Measurements from ENCODE around the gene KRTAP11-1.

Gene KRTAP11-1

GRCh38 chr21:30881480-30881879 lies at the start of gene KRTAP11-1:
KRTAP11-1 (minus strand) TSS chr21:30881580; CDS start chr21:30881524, 56 bp downstream.
- no peaks in the 10 kb centered on the region for H4K20me1 ChIP-seq
- no peak for TF ChIP-seq Cebpa-rat (IDR thresholded peaks at IDR 0.05)
- no peak within 1 kb of the TSS for H3K9ac ChIP-seq
- H3K4me1 ChIP-seq: peaks cover 0 to 13% (median 6%) of the 10 kb centered on the region in 10 experiments; a peak in 8 of 20 replicates
- no peaks in the 10 kb centered on the region for H3K36me3 ChIP-seq
- H3K4me3 ChIP-seq: no peak within 1 kb of the TSS
- no peak within 1 kb of the TSS for H3K4me2 ChIP-seq
- no peaks in the 10 kb centered on the region for H3K27me3 ChIP-seq
- H3K9me3 ChIP-seq (replicated peaks in 1 of 11): peaks cover 0 to 4% (median 0%) of the 10 kb centered on the region in 11 experiments; a peak in 7 of 22 replicates
- no peak within 1 kb of the TSS for H3K27ac ChIP-seq

GRCh38 chr21:30924146-30924700 lies 42.8 kb upstream of the KRTAP11-1 start:
- no peak overlapping the region for H3K4me3 ChIP-seq
- H3K4me2 ChIP-seq: no peak overlapping the region
- peaks cover 17 to 31% (median 24%) of the 10 kb centered on the region in 11 experiments for H3K9me3 ChIP-seq (replicated peaks in 1 of 11)
- H3K27ac ChIP-seq: no peak overlapping the region
- H3K4me1 ChIP-seq: no peaks in the 10 kb centered on the region
- no peak for TF ChIP-seq Cebpa-rat (IDR thresholded peaks at IDR 0.05)
- H3K27me3 ChIP-seq: no peaks in the 10 kb centered on the region
- H3K36me3 ChIP-seq: no peaks in the 10 kb centered on the region
- no peaks in the 10 kb centered on the region for H4K20me1 ChIP-seq
- H3K9ac ChIP-seq: no peak overlapping the region

- Histone ChIP-seq H3K4me2 (no peak overlapping the region), H3K9ac (no peak overlapping the region), H3K4me1 (no peaks in the 10 kb centered on the region), H4K20me1 (no peaks in the 10 kb centered on the region), H3K27ac (no peak overlapping the region), H3K4me3 (no peak overlapping the region), H3K9me3 (replicated peaks in 1 of 11) (peaks cover 3 to 11% (median 6%) of the 10 kb centered on the region in 11 experiments; a peak in 19 of 22 replicates), H3K27me3 (no peaks in the 10 kb centered on the region), H3K36me3 (no peaks in the 10 kb centered on the region)
- no peak for TF ChIP-seq Cebpa-rat (IDR thresholded peaks at IDR 0.05)
Measured at GRCh38 chr21:30921129-30921528, 39.7 kb upstream of the KRTAP11-1 start.

- no peak overlapping the region for H3K27ac ChIP-seq
- no peak overlapping the region for H3K9ac ChIP-seq
- H4K20me1 ChIP-seq: no peaks in the 10 kb centered on the region
- no peaks in the 10 kb centered on the region; a peak in 1 of 22 replicates for H3K9me3 ChIP-seq (replicated peaks in 1 of 11)
- no peak for TF ChIP-seq Cebpa-rat (IDR thresholded peaks at IDR 0.05)
- no peaks in the 10 kb centered on the region for H3K36me3 ChIP-seq
- no peaks in the 10 kb centered on the region for H3K27me3 ChIP-seq
- H3K4me2 ChIP-seq: no peak overlapping the region
- H3K4me1 ChIP-seq: no peaks in the 10 kb centered on the region
- no peak overlapping the region for H3K4me3 ChIP-seq
Measured at GRCh38 chr21:30917557-30917956, 36.2 kb upstream of the KRTAP11-1 start.

- no peak for TF ChIP-seq Cebpa-rat (IDR thresholded peaks at IDR 0.05)
- H4K20me1 ChIP-seq: no peaks in the 10 kb centered on the region
- no peak overlapping the region for H3K9ac ChIP-seq
- no peak overlapping the region for H3K4me3 ChIP-seq
- H3K36me3 ChIP-seq: no peaks in the 10 kb centered on the region
- no peak overlapping the region for H3K27ac ChIP-seq
- H3K4me2 ChIP-seq: no peak overlapping the region
- no peaks in the 10 kb centered on the region for H3K4me1 ChIP-seq
- no peaks in the 10 kb centered on the region for H3K9me3 ChIP-seq (replicated peaks in 1 of 11)
- H3K27me3 ChIP-seq: no peaks in the 10 kb centered on the region
Measured at GRCh38 chr21:30900881-30901280, 19.5 kb upstream of the KRTAP11-1 start.

- H3K27me3 ChIP-seq: no peaks in the 10 kb centered on the region
- H4K20me1 ChIP-seq: no peaks in the 10 kb centered on the region
- H3K4me1 ChIP-seq: peaks cover 0 to 13% (median 6%) of the 10 kb centered on the region in 10 experiments; a peak in 8 of 20 replicates
- peaks cover 0 to 12% (median 8%) of the 10 kb centered on the region in 11 experiments; a peak in 9 of 22 replicates for H3K9me3 ChIP-seq (replicated peaks in 1 of 11)
- no peak overlapping the region for H3K9ac ChIP-seq
- no peak overlapping the region for H3K4me3 ChIP-seq
- H3K4me2 ChIP-seq: no peak overlapping the region
- no peaks in the 10 kb centered on the region for H3K36me3 ChIP-seq
- H3K27ac ChIP-seq: no peak overlapping the region
- TF ChIP-seq Cebpa-rat (IDR thresholded peaks at IDR 0.05): no peak
Measured at GRCh38 chr21:30882866-30883597, 1.7 kb upstream of the KRTAP11-1 start.

- TF ChIP-seq Cebpa-rat (IDR thresholded peaks at IDR 0.05): no peak
- H3K27me3 ChIP-seq: no peaks in the 10 kb centered on the region
Measured at GRCh38 chr21:30880914-30881313, 466 bp downstream of the KRTAP11-1 start.

GRCh38 chr21:30874526-30874925 lies 6.9 kb downstream of the KRTAP11-1 start:
- no peaks in the 10 kb centered on the region for H3K27me3 ChIP-seq
- no peak for TF ChIP-seq Cebpa-rat (IDR thresholded peaks at IDR 0.05)
- H3K9me3 ChIP-seq (replicated peaks in 1 of 11): no peaks in the 10 kb centered on the region
- no peak overlapping the region for H3K9ac ChIP-seq
- no peaks in the 10 kb centered on the region for H4K20me1 ChIP-seq
- H3K36me3 ChIP-seq: no peaks in the 10 kb centered on the region
- no peaks in the 10 kb centered on the region for H3K4me1 ChIP-seq
- H3K4me2 ChIP-seq: no peak overlapping the region
- H3K27ac ChIP-seq: no peak overlapping the region
- H3K4me3 ChIP-seq: no peak overlapping the region

More at GRCh38 chr21:30880914-30881313, 466 bp downstream of the KRTAP11-1 start:
- no peak overlapping the region for H3K9ac ChIP-seq
- H3K4me2 ChIP-seq: no peak overlapping the region
- no peak overlapping the region for H3K27ac ChIP-seq
- no peaks in the 10 kb centered on the region for H4K20me1 ChIP-seq
- H3K36me3 ChIP-seq: no peaks in the 10 kb centered on the region
- H3K4me3 ChIP-seq: no peak overlapping the region
- no peaks in the 10 kb centered on the region for H3K9me3 ChIP-seq (replicated peaks in 1 of 11)
- H3K4me1 ChIP-seq: peaks cover 0 to 7% (median 4%) of the 10 kb centered on the region in 10 experiments; a peak in 8 of 20 replicates

GRCh38 chr21:30847627-30848500 lies 33.5 kb downstream of the KRTAP11-1 start:
- H3K4me2 ChIP-seq: no peak overlapping the region
- no peak overlapping the region for H3K4me3 ChIP-seq
- TF ChIP-seq Cebpa-rat (IDR thresholded peaks at IDR 0.05): no peak
- no peaks in the 10 kb centered on the region for H3K4me1 ChIP-seq
- no peak overlapping the region for H3K27ac ChIP-seq
- H3K9ac ChIP-seq: no peak overlapping the region
- 0 out of 22 replicates have a peak, but pooled peaks cover 0 to 3% (median 0%) of the 10 kb centered on the region in 11 experiments for H3K9me3 ChIP-seq (replicated peaks in 1 of 11)
- no peaks in the 10 kb centered on the region for H3K27me3 ChIP-seq
- no peaks in the 10 kb centered on the region for H4K20me1 ChIP-seq
- H3K36me3 ChIP-seq: no peaks in the 10 kb centered on the region

All from BLaER1 treated with 17β-estradiol and CSF1 and Interleukin-3, amounts not matched to agents 10 nM and 100 nM (cell line).